GM19395 (cell line): ENCODE data around the gene LRRC56.
"Not testable (repeated sequence)": the region's sequence is repeated elsewhere in the genome, so short reads cannot be mapped to it uniquely, and the experiment has no call there.

Experiments
- ATAC-seq: cut with Tn5 transposase; IDR thresholded peaks from one replicate; pipeline ENCODE4 v1.9.1; 2021; ENCODE audit warnings: mild to moderate bottlenecking, moderate library complexity; ENCODE audit not compliant: unreplicated experiment

LRRC56 gene

DNA sequence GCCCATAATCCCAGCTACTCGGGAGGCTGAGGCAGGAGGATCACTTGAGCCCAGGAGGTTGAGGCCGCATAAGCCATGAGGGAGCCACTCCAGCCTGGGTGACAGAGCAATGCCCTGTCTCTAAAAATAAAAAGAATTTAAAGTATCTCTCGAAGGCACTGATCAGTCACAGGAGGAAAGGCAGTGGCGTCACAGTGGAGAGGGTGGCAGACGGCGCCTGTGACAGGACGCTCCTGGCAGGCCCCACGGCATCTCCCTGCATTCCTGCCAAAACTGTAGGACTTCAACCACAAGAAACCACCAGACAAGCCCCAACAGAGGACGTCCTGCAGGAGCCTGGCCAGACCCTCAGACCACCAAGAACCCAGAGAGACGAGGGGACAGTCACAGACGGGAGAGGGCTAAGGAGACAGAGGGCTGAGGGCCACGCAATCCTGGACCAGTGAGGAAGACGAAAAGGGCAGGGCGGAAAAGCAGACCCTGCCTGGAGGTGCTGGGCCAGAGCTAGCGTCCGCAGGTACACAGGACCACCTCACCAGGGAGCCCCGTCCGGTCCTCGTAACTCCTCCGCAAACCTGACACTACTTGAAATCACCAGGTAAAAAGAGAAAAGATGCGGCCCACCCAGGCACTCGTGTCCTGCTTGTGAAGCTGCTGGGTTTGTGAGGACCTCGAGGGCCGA, 36.2 kb upstream of the LRRC56 start:
- no peak for ATAC-seq

DNA sequence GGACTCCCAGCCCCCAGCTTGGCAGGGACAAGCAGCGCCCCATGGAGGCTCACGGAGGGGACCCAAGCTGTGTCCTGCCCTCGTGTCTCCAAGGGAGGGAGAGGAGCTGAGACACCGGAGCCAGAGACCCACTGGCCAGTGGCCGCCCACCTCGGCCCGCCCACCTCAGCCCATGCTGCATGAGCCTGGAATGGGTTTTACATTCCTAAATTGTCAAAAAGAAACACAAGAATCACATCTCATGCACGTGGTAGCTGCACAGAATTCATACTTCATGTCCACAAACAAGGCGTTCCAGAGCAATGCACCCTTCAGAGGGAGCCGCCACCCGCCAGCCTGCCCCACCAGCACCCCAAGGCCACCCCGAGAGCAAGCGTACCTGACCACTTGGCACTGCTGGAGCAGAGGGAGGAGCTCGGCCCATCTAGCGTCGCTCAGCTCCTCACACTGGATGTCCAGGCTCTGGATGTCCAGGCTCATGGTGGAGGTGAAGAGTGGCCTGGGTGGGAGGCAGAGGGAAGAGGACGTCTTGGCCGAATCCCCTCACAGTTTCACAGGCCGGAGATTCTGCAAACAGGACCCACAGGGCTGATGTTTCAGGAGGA, 35.5 kb upstream of the LRRC56 start:
- ATAC-seq, result no peak

DNA sequence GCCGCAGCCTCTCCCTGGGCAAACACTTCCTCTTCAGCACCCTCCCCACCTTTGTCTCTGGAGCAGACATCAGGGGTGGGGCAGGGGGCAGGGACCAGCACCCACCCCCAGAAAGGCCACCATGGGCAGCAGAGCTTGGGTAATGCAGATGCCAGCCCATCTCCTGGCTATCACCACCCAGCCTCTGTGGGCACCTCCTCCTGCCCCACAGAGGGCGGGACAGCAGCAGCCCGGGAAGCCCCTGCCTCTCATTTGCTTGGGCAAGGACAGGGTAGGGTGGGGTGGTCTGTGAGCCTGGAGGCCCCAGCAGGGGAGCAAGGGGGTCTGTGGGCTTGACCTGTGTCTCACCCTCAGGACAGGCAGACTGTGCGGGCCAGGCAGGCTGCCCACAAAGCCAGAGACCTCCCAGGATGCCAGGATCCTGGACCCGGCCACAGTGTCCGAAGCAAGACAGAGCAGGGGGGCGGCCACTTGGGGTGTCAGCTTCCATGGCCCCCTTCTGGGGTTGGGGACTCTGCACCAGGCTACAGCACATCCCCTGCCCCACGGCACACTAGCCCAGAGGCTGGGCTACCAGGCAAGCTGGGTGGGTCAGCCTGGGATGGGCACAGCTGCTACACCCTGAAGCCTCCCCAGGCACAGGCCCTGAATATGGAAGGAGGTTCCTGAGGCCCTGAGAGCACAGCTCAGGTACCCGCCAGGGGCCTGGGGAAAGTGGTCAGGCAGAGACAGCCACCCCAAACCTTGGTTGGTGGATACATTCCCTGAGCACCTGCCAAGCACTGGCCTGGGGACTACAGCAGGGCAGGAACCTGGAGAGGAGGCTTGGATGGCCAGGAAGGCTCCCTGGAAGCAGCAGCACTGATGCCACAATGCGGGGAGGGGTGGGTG, 34.8 kb upstream of the LRRC56 start:
- ATAC-seq, result no peak

DNA sequence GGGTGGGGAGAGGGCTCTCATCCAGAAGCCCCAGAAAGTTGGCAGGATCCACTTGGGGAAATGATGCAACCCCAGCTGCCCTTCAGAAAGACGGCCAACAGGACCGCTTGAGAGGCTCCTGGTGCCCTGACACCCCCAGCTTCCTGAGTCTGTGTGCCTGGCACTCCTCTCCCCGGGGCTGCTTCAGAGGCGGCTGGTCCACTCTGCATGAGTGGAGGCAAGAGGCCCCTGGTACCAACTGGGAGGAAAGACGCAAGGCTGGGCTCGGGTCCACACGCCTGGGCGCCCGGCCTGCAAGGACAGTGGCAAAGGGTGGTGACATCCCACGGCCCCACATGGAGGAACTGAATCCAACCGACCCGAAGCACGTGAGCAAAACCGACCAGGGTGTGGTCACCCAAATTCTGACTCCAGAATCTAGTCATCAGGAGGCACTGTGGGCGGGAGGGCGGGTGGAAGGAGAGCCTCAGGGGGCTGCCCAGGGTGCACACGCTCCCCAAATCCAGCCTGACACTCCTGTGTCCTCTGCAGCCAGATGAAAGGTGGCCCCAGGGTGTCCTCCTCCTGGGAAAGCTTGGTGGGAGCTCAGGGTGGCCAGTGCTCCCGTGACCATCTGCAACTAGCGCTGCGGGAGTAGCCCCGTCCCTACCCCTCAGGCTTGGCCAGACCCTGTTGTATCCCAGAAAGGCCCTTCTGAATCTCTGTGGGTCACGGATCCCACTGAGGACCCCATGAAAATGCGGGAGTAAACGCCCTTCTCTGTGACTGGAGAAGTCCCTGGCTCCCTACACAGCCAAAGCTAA, 33.9 kb upstream of the LRRC56 start:
- no peak for ATAC-seq

DNA sequence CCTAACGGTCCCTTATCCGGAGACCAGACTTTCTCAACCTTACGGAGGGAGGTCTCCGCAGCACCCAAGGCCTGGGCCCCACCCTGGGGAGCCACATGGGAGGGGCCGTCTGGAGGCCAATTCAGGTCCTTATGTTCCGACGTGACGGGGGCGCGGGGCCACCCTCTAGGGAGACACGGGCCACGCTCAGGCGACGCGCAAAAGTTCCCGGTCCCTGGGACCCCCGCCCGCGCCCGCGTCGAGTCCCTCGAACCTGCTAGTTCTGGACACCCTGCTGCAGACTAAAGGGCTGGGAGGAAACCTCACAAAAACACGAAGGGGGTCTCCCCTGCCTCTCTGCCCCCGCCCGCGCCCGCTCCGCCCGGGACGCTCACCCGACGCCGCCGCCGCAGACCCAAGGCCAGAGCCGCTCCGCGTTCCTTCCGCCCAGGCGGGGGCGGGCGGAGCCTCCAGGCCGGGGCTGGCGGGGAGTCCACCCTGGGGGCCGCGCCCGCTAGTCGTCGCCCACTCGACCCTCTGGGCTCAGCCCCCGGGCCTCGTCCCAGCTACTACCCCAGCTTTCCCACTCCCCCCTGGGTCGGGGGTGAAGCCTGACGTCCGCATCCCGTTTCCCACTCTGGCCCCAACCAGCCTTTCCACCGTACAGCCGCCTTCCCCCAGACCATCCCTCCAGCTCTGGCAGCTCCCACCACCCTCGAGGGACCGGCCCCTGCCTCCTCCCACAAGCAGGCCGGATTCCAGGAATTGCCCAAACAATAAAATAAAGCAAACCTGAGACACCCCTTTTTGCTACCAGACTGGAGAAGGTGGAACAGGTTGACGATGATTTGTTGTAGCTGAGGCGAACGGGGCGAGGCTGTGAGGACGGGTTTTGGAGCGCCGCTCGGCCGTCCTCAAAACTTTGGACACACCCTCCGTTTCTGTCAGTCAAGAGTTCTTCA, 33.0 kb upstream of the LRRC56 start:
- no peak for ATAC-seq

DNA sequence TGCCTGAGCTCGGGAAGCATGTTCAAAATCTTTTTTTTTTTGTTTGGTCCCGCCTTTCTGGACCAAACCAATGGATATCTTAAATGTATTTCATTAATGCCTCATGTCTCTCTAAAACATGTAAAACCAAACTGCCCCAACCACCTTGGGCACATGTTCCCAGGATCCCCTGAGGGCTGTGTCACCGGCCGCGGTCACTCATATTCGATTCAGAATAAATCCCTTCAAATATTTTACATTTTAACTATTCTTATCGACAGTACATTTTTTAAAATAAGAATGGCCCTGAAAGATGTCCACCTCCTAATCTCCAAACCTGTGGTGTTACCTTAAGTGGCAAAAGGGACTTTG, 32.4 kb upstream of the LRRC56 start:
- no peak for ATAC-seq

DNA sequence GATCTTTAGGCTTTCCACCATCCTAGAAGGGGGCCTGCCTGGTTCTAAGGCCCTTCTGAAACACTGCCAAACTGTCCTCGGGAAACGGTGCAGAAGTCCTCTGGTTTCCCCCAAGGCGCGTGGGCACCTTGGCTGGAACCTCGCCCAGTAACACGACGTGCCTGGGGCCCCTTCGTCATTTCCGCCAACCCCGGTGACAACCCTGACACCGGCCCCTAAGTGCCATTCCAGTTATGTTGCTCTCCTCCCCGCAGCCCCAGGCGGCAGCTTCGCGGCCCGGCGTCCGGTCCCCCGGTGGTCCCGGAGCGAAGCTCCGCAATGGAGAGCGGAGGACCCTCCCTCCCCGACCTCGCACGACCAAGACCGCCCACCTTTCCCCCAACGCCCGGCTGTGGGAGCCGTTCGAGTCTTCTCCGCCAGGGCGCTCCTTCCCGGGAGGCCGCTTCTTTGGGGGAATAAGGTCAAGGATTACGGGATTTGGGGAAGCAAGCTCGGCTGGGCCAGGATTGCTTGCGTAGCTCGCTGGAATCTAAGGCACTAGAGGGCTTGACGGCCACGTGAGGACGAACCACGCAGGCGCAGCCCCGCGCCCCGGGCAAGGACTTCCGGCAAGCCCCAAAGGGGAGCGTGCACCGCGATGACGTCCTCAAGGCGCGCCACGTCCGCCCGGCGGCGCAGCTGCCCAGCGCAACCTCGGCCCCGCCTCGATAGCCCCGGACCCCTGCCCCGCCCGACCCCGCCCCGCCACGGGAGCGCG, 30.9 kb upstream of the LRRC56 start:
- peak; percentile 66 for ATAC-seq

DNA sequence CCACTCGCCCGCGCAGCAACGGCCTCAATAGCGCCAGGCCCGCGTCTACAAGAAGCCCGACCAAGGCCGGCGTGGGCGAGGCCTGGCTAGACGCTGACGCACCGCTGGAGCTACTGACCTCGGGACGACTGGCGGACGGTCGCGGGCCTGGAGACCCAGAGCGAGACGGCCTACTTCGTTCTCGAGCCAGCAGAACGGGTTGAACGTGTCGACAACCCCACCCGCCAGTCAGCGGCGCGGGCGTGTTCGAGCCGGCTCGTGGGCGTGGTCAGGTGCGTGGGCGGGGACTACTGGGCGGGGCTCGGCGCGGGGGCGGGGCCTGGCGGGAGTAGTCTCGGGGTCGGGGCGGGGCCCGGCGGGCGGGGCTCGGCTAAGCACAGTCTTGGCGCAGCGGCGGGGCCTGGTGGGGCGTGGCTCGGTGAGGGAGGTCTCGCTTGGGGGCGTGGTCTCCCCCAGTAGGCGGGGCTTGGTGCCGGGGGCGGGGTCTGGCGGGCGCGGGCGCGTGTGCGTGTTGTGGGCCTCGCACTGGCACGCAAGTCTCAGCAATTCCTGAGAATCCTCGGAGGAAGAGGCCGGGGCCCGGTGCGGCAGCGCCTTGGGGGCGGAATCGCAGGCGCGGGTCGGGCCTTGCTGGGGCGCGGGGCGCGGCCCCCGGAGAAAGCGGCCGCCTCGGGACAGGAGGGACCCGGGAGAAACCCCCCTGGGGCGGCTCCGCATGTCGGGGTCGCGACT, 30.2 kb upstream of the LRRC56 start, which contains the start of gene RNH1:
Gene RNH1 (minus strand): TSS at position 248 of the 732 bp plus-strand sequence. CDS start 5,080 bp downstream, outside the sequence.
- peak; percentile 33 for ATAC-seq

DNA sequence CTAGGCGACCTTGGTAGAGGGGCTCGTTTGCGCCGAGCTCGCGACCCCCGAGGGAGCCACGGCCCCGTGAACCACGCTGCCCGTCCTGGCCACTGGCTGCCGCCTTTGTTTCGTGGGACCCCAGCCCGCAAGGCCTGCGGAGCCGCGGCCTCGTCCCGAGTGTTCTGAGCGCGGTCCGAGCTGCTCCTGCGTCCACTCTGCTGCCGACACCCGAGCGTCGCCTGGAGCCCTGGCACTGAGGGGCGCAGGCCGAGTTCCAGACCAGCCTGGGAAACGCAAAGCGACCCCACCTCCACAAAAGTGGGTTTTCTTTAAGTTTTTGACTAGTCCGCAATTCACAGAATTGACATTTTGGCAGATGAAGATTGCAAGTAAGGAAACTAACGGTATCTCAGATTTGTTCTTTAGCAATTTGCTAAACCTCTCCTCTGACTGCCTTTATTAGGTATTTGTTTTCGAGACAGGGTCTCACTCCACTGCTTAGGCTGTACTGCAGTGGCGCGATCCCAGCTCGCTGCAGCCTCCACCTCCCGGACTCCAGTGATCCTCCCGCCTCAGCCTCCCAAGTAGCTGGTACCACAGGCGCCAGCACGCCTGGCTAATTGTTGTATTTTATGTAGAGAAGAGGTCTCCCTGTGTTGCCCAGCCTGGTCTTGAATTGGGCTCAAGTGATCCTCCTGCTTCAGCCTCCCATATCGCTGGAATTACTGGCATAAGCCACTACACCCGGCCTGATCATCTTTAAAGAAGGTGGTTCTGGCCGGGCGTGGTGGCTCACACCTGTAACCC, 29.4 kb upstream of the LRRC56 start:
- ATAC-seq, result no peak

DNA sequence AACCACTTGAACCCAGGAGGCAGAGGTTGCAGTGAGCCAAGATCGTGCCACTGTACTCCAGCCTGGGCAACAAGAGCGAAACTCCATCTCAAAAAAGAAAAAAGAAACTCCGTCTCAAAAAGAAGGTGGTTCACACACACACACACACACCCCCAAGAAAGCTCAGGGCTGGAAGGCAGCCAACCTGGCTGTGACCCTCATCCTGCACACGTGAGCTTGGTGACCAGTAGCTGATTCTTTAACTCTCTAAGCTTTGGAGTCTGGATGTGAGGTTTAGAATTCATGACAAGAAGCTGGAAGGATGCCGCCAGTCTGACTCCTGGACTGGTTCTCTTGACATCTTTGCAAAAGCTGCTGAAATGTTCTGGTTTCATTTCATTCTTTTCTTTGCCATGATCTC, 28.4 kb upstream of the LRRC56 start:
- no peak for ATAC-seq

DNA sequence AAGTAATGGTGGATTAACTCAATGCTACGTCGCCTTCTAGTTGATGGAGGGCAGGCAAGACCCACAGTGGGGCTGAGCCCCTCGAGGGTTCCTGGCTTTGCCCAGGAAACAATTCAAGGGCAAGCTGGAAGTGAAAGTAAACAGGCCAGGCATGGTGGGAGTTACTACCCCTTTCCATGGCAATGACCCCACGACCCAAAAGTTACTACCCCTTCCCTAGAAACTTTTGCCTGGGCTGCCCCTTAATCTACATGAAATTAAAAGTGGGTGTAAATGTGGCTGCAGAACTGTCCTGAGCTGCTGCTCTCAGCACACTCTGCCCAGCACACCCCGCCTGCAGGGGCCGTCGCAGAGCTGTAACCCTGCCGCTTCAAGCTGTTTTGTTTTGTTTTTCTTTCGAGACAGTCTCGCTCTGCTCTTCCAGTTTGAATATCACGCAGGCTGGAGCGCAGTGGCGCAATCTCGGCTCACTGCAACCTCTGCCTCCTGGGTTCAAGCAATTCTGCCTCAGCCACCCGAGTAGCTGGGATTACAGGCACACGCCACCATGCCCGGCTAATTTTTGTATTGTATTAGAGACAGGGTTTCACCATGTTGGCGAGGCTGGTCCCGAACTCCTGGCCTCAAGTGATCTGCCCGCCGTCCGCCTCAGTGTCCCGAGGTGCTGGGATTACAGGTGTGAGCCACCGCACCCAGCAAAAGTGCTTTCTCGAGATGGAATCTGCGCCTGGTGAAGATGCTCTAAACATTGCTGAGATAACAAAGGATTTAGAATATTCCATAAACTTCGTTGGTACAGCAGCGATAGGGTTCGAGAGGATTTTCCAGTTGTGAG, 24.3 kb upstream of the LRRC56 start:
- no peak for ATAC-seq

DNA sequence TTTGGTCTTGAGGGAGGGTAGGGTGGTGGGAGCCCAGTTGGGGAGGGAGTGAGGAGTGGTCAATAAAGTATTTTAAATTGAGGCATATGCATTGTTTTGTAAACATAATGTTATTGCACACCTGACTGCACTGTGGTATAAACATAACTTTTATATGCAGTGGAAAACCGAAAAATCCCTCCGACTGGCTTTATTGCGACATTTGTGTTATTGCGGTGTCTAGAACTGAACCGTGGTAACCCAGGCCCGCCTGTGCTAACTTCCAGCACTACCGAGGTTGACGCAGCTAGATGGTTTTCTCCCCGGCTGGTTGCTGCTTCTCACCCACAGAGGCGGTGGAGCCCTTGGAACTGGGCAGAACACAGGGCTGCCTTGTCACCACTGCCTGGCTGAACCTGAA, 22.7 kb upstream of the LRRC56 start:
- no peak for ATAC-seq

DNA sequence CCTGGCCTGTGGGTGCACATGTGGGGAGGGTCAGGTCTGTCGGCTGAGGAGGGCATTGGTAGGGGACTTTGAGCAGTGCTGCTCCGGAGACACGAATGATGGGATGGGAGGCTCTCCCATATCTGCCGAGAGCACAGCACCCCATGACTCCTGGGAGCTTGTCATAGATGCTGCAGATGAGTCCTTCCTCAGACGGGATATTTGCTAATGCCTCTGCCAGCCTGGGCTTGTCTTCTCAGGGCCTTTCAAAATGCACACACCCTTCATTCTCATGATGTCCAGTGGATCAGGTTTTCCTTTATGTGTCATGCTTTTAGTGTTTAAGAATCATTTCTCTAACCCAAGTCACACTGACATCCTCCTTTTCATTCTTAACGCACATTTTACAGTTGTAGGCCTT, 22.2 kb upstream of the LRRC56 start:
- ATAC-seq, result no peak

DNA sequence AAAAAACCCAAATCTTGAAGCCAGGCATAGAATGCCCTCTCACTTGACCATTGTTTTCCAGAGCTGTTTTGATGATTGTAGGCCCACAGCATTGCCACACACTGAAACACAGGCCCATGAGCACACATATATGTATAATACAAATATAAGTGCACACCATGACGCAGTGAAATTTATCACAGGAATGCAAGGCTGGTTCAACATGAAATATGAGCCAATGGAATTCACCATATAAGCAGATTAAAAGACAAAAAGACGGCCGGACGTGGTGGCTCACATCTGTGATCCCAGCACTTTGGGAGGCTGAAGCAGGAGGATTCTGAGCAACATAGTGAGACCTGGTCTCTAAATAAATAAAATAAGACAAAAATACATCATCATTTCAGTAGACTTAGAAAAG, 20.9 kb upstream of the LRRC56 start:
- no peak for ATAC-seq

DNA sequence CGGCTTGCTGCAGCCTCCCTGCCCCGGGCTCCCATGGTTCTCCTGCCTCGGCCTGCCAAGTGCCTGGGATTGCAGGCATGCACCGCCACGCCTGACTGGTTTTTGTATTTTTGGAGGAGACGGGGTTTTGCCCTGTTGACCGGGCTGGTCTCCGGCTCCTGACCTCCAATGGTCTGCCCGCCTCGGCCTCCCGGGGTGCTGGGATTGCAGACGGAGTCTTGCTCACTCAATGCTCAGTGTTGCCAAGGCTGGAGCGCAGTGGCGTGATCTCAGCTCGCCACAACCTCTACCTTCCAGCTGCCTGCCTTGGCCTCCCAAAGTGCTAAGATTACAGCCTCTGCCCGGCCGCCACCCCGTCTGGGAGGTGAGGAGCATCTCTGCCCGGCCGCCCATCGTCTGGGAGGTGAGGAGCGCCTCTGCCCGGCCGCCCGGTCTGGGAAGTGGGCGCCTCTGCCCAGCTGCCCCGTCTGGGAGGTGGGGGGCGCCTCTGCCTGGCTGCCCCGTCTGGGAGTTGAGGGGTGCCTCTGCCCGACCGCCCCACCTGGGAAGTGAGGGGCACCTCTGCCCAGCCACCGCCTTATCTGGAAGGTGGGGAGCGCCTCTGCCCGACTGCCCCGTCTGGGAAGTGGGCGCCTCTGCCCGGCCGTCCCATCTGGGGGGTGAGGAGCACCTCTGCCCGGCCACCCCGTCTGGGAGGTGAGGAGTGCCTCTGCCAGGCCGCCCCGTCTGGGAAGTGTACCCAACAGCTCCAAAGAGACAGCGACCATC, 20.2 kb upstream of the LRRC56 start:
- not testable (repeated sequence) for ATAC-seq
